HG03097 (cell line): ENCODE data around the gene GTF2H2.
"Not testable (repeated sequence)": the region's sequence is repeated elsewhere in the genome, so short reads cannot be mapped to it uniquely, and the experiment has no call there.

ENCODE experiments used
- ATAC-seq: cut with Tn5 transposase; IDR thresholded peaks from one replicate; pipeline ENCODE4 v1.9.1; 2021; ENCODE audit not compliant: unreplicated experiment, low FRiP score

GTF2H2 gene

DNA sequence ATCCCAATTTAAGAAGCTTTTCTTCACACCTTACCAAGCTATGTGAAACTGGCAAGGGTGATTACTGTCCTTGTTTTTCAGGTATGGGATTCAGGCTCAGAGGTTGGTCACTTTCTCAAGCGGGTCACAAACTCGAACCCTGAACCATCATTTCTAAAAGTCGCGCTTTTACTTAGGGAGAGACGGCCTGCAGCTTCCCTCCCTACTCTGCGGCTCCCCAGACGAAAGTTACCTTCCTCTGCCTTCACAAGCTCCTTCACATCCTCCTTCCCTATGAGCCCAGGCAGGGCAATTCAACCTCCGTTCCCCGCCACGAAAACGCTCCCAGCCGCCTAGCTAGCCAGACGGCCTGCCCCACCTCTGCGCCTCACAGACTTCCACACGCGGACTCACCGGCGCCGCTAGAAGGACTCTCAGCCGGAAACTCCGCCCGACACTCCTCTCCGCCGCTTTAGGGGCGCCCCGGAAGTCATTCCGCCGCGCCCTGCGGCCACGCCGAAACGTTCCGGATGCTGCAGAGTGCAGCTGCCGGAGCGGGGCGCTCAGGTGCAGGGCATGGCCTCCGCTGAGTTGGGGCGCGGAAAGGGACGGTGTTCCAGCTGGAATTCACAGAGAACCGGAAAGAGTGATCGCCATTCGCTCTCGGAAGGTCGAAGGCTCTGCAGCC is at the start of gene GTF2H2:
Gene GTF2H2 (minus strand): TSS at position 415 of the 667 bp plus-strand sequence. CDS start 4,913 bp downstream, outside the sequence.
- ATAC-seq = peak; percentile 97

DNA sequence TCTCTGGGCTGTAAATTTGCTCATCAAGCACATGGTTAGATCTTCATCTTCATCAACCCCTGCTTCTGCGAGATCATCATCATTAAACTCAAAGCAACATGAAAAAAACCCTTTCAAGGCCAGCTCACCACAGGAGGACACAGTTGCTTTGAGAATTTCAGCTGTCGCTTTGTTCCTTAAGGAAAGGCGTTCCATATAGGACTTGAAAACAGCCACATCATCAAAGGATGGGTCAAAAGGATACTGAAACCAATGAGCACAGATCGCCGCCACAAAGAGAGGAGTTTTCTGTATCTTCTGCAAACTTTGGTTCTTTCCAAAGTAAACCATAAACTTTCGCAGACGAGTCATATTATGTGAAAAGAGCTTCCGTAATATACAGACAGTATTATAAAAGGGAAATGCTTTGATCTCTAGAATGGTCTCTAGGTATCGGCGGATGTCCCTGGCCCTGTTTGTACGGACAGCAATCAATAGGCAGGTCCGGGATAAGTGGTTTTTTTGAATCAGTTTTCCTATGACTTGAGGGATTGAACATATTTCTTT is 42.3 kb upstream of the GTF2H2 start:
- not testable (repeated sequence) for ATAC-seq

DNA sequence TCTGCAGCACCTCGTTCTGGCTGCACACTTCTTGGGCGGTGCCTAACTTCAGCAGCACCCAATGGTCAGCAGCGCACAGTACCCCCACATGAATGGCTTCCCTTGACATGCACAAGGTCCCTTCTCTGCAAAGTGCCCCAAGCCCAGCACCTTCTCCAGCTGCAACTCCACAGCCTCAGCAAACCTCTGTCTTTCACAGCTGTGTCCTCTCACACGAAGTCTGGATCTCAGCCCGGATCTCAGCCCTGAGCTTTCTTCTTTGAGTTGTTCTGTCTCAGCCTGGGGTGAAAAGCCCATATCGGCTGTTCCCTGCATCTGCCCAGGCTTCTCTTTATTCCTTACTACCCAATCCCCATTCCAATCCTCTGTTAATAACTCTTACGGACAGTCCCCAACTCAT is 32.5 kb upstream of the GTF2H2 start:
- ATAC-seq = not testable (repeated sequence)

DNA sequence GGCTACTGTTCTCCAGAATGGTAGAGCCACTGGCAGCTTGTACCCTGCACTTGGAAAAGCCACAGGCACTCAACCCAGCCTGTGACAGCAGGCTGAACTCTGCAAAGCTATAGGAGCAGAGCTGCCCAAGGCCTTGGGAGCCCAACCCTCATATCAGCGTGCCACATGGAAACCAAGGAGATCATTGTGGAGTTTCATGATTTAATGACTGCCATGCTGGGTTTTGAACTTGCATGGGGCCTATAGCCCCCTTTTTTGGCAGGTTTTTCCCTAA is 30.4 kb upstream of the GTF2H2 start:
- ATAC-seq = not testable (repeated sequence)

DNA sequence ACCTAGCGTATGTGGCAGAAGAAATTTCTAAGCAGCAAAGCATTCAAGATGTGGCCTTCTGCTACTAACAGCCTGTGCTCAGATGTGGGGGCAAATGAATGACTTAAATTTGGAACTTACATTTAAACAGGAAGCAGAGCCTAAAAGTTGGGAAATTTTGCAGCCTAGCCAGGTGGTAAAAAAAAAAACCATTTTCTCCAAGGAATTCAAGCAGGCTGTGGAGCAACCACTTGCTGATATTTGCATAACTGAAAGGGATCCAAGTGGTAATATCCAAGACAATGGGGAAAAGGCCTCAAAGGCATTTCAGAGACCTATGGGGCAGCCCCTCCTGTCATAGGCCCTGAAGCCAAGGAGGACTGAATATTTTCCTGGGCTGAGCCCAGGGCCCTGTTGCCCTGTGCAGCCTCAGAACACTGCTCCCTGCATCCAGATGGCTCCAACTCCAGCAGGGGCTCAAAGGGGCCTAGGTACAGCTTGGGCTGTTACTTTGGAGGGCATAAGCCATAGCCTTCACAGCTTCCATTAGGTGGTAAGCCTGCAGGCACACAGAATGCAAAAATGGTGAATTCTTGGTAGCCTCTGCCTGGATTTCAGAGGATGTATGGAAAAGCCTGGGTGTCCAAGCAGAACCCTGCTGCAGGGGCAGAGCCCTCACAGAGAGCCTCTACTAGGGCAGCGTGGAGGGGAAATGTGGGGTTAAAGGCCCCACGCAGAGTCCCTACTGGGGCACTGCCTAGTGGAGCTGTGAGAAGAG is 29.9 kb upstream of the GTF2H2 start:
- ATAC-seq = not testable (repeated sequence)

DNA sequence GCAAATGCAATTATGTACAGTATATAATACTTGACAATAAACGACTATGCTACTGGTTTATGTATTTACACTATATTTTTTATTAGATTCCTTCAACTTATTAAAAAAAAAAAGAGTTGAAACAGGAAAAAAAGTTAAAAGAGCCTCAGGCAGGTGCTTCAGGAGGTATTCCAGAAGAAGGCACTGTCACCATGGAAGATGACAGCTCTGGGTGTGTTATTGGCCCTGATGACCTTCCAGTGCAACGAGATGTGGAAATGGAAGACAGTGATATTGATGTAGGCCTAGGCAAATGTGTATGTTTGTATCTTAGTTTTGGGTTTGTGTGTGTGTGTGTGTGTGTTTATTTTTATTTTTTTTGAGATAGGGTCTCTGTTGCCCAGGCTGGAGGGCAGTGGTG is 22.3 kb upstream of the GTF2H2 start:
- ATAC-seq = not testable (repeated sequence)

DNA sequence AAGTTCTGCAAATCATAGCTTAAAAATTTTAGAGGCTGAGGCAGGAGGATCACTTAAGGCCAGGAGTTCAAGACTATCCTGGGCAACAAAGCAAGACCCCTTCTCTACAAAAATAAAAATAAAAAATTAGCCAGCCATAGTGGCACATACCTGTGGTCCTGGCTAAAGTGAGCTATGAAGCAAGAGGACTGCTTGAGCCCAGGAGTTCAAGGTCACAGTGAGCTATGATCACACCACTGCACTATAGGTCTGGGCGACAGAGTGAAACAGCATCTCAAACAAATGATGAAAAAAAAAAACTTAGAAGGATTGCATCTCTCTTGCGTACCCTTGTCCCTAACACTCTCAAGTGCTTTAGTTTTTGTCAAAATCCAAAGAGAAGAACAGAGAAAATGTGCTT is 21.3 kb upstream of the GTF2H2 start:
- ATAC-seq = not testable (repeated sequence)

DNA sequence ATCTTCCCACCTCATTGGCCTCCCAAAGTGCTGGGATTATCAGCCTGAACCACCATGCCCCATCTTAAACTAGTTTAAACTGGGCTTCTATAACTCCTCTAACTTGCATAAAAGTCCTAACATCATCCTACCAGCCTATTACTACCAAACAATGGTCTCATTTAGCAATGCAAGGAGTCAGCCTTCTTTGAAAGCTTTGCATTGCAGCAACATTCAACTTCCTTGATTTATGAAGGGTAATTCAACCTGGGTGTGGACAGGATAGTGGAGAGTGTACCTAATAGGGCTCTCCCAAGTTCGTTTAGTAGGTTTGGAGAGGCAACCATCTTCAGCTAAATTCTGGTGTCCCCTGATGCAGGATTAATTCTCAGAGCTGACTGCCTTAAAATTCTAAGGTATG is 18.7 kb upstream of the GTF2H2 start:
- not testable (repeated sequence) for ATAC-seq

DNA sequence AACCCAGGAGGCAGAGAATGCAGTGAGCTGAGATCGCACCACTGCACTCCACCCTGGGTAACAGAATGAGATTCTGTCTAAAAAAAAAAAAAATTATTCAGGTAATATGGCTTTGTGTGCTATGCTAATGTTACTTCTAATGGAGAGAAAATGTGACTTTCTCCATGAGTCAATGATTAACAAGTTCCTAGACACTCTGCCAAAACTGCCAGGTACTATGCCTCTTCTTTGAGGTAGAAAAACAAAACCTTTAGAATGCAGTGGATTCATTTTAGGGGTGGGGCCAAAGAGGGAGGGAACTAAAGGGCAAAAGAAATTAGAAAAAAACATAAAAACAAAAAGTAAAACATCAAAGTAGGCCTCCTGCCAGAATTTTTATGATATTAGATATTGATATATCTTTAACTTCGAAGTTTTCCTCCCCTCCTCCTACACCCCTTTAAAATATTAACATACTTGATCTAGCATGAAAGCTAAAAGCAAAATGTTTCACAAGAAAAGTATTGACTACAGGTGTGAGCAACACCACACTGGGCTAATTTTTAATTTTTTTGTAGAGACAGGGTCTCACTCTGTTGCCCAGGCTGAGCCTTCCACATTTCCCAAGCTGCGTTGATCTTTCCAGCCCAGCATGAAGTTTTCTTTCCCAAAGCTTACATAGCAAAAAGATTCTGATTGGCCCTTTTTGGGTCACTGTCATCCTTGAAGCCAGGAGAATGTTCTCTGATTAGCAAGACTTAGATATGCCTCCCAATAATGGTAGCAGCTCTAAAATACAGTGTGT is 17.0 kb upstream of the GTF2H2 start:
- ATAC-seq = not testable (repeated sequence)

DNA sequence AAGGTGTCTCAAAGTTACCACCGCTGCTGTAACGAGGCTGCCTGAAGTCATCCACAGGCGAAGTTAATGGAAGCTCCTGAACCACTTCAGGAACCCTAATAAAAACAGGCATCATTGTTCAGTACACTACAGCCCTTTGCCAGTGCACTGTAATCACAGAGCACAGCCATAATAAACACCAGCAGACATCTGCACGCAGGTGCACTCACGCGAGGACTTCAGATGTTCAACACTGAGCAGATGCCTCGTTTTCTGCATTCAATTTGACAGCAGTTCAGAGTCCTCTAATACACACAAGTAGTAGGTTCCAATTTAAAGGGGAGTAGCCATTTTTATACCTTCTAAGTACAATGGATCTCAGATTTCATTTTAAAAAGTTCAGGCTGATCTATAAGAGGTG is 15.4 kb upstream of the GTF2H2 start:
- not testable (repeated sequence) for ATAC-seq

DNA sequence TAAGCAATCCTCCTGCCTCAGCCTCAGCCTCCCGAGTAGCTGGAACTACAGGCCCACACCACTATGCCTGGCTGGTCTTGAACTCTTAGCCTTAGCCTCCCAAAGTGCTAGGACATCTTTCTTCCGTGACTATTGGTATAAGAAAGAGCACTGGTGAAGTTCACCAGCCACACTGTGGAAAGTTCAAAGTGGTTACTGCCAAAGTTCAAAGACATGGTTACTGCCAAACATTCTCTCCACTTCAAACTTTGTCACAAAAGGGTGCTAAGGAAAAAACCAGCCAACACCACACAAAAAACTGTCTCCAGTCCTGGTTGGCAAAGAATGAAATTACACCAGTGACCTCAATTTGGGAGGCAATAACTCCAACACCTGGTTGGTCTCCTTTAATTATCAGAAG is 14.9 kb upstream of the GTF2H2 start:
- ATAC-seq = not testable (repeated sequence)

DNA sequence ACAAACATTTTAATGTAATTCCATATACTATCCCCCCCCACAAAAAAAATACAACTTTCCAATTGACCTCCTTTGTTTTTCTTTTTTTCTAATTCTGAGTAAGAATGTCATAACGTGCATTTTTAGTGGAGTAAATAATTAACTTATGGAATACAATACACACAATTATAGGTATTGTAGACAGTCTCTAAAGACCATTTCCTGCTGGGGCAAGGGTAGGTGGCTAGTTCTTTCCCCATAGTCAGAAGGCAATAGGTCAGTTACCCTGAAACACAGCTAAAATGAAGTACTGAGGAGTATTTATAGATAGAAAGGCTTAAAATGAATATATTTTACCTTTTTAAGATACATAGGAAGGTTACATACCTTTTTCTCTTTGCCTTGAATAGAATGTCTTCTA is 6.2 kb downstream of the GTF2H2 start:
- not testable (repeated sequence) for ATAC-seq

DNA sequence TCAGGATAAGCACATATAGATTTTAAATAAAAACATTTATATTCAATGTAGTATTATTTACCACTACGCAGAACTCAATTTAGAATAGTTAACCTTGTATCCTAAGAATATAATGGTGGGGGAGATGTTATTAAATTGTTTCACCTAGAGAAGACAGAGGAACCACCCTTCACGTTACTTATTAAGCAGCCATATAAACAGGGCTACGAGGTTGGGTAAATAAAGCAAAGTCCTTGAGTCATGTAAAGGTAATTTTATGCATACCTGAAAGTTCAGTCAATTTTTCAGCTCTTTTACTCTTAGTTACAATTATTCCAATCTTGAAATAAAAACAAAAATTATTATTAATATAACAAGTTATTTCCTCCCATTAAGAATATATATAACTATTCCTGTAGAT is 8.1 kb downstream of the GTF2H2 start:
- not testable (repeated sequence) for ATAC-seq

DNA sequence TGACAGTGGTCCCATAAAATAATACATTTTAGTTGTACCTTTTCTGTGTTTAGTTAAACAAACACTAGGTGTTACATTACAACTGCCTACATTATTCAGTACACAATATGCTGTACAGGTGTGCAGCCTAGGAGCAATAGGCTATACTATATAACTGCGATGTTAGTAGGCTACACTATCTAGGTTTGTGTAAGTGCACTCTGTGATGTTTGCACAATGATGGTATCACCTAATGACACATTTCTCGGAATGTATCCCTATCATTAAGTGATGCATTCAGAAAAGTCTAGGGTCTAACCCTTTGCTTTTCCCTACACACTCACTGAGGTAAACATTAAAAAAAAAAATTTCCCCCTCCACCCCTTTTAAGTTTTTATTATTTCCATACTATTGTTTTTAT is 22.7 kb downstream of the GTF2H2 start:
- not testable (repeated sequence) for ATAC-seq

DNA sequence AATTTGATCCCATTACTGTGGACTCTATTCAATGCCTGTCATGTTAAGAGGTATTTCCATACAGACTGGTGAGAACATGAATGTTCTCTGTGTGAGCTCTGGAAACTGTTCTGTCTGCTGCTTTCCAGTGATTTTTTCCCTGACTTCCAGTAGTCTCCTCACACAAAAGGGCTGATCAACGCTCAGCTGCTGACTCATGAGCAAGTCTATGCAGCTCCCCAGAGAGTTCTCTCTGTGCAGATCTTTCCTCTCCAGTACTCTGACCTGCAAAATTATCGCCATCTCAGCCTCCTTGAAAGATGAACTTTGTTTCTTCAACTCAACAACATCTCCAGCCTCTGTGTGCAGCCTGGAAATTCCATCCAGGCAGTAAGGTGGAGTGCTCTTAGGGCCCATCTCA is 23.3 kb downstream of the GTF2H2 start:
- not testable (repeated sequence) for ATAC-seq

DNA sequence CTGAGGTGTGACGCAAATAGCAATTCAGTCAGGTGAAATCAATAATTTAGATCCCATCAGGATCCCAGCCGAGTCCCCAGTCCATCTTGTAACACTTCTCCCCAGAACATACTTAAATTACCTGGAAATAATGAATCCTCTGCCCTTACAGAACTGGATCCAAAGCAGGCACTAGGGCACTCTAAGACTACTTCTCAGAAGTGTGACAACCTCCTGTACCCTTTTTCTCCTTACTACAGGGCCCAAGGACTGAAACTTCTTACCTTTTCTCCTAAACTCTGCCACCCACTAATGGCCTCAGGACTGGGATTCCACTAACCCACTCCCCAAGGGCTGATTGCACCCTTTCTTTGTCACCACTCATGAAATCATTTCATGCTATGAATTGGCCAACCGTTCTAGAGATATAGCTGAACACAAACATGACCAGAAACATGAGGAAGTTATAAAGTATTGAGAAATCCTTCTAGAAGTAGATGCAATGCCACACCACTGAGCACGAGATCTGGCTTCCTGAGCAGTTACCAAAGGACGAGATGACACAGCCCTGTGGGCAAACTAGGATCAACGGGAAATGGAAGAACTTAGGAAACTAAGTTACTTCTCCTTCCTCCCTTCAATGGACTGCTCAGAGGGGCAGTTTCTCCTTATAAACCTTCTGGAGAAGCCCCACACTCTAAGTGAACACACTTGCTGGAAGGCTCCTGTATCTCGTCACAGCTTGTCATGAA is 36.3 kb downstream of the GTF2H2 start:
- ATAC-seq = not testable (repeated sequence)

DNA sequence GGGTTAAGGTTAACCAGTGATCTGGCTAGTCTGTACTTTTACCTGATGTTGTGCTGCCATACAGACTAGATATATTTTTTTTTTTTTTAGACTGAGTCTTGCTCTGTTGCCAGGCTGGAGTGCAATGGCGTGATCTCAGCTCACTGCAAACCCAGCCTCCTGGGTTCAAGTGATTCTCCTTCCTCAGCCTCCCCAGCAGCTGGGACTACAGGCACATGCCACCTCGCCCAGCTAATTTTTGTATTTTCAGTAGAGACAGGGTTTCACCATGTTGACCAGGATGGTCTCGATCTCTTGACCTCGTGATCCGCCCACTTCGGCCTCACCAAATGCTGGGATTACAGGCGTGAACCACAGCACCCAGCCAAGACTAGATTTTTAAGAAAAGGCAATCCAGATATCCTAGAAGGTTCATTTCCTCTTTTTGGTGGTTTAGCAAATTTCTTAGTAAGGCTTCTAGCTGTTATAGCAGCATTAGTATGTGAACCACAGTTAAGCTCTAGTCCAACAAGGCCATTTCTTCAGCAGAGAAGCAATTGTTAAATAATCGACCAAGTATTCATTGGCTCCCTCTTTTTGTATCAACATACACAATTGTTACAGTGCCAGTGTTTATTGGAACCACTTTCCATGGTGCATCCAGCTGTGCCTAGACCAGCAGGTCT is 42.1 kb downstream of the GTF2H2 start, which contains the start of gene NAIP:
Gene NAIP (minus strand): TSS at position 51 of the 665 bp plus-strand sequence. CDS start 12,424 bp downstream, outside the sequence.
- not testable (repeated sequence) for ATAC-seq

DNA sequence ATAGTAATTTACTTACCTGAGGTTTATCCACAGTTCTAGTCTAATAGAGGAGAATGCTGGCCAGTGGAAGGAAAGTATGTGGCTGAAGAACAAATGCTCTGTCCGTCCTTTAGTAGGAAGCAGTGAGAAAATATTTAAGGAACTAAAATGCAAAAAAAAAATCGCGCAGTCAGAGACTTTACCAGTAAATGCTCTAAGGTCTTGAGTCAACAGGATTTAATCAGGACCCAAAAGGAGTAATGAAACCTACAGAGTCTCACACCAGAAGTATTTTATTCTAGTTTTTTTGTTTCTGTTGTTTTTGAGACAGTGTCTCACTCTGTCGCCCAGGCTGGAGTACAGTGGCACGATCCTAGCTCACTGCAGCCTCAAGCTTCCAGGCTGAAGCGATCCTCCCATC is 46.8 kb downstream of the GTF2H2 start:
- not testable (repeated sequence) for ATAC-seq

DNA sequence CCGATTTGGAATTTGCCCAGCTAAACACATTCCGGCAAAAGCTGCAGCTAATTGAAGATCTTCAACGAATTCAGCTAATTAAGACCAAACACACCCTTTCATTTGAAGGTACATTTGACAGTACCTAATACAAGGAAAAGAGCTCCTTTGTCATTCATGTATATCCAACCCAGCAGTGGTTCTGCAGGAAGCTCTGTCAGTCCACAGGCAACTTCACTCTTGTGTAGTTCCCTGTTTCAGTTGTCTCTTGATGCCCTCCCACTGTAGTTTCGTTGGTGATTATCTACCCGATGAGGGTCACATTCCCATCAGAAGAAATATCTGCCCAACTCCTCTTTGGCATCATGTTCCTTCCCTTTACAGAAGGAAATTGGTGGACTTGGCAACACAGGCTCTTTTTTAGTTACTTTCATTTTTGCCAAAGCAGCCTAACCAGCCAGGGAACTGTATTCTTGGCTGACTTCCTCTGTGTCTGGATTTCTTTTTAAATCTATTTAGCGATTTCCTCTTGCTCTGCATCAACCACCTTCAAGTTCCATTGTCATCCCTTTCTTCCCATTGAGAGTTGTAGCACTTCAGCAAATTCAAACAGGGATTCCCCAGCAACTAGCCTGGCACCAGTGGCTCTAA is 49.0 kb downstream of the GTF2H2 start:
- ATAC-seq = not testable (repeated sequence)
